NT2/D1 (cell line): ENCODE results near the gene CD63.

Source experiments
- SUZ12 ChIP-seq: IDR thresholded peaks from 2 replicates; pipeline ENCODE4 v1.6.1; 2011; ENCODE audit not compliant: insufficient read length, insufficient read depth; ENCODE audit errors: extremely low read depth
- YY1 ChIP-seq: IDR thresholded peaks from 2 replicates; pipeline ENCODE4 v1.6.1; 2011; ENCODE audit not compliant: insufficient read length, insufficient read depth
- ZNF274 ChIP-seq: IDR thresholded peaks from 2 replicates; pipeline ENCODE4 v1.6.1; 2011; ENCODE audit warnings: mild to moderate bottlenecking, low read depth, low read length

DNA sequence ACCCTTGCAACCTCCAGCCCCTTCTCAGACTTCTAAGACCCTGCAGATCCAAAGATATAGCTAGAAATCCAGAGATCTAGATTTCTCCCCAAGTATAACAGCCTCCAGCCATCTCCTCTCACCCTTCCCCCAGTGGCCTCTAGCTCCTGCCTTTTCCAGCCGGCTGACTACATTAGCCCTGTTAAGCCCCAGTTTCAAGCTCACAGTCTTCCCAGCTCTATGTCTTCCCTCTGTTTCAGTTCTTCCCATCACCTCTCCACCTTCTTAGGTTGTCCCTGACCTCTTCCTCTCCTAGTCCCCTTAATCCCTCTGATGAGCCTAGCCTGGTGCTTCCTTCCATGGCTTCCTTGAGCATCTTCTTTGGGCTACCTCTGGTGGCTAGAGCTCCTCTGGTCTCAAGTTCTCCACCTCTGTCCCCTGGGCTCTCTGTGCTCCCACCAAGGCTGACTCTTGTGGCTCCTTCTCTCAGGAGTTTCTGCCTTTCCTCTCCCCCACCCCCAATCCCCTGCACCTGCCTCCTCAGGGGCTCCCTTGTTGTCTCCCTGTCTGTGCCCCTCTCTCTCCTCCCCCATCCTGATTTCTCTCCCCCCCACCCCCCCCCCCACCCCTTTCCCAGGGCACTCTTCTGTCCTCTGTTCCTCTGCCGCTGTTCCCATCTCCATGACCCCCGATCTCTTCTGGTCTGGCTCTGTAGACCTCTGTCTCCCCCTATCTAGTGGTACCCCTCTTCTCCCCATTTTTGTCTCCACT is 13.3 kb upstream of the CD63 start:
- TF ChIP-seq ZNF274 (no peak), SUZ12 (no peak), YY1 (no peak)
